ENCODE results near the gene KIZ. TPM values are rescaled to one million over a fixed set of nuclear protein-coding genes. Genes with fewer than 3 reads are reported as not detected.
A peak's percentile ranks its signal among the peaks of the same experiment; 100 is the strongest.

The KIZ gene
- total RNA-seq, 6 experiments from 2014 or later, result 11.5 to 18.8 (median 14.0) TPM

DNA sequence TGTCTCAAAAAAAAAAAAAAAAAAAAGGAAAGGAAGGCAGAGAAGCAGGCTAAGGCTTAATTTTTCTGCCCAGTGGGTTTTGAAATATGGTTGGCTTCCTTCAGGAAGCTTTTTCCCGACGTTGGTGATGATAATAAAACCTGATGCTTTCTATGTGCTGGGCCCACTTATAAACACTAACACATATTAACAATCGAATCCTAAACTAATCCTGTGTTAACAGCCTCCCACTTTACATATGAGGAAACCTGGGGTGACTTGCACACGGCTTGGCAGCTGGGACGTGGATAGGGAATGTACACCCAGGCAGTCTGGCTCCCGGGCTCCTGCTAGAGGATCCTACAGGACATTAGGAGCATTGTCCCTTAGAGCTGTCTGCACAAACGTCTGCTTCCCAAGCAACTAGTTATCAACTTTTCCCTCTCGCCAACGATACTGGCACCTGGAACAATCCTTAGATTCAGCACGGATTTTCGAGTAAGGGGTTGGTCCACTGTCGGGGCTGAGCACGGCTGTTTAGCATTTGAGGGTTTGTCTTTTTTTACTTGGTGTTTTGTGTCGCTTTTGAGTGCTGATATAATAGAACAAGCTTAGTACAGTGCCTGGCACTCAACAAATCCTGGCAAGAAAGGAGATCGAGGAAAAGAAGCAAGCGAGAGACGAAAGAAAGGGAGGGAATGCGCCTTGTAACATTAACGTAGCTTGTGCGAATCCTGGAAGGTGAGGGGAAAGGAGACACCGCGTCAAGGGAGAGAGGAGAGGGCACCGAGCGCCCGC, 622 bp upstream of the KIZ start:
- Mint-ChIP-seq H3K4me1 (ENCODE audit: low read depth) (peaks cover 23% of the 10 kb centered on the region), H3K9me3 (no peaks in the 10 kb centered on the region), H3K27me3 (ENCODE audit: insufficient read depth) (no peaks in the 10 kb centered on the region; the same call in 1 of the 2 replicates), H3K4me3 (peak overlapping the region; percentile 95), H3K27ac (peak overlapping the region; percentile 72), H3K36me3 (ENCODE audit: low read depth) (no peaks in the 10 kb centered on the region)
- peak; percentile 50 for DNase-seq
- TF ChIP-seq, protein P1, sequence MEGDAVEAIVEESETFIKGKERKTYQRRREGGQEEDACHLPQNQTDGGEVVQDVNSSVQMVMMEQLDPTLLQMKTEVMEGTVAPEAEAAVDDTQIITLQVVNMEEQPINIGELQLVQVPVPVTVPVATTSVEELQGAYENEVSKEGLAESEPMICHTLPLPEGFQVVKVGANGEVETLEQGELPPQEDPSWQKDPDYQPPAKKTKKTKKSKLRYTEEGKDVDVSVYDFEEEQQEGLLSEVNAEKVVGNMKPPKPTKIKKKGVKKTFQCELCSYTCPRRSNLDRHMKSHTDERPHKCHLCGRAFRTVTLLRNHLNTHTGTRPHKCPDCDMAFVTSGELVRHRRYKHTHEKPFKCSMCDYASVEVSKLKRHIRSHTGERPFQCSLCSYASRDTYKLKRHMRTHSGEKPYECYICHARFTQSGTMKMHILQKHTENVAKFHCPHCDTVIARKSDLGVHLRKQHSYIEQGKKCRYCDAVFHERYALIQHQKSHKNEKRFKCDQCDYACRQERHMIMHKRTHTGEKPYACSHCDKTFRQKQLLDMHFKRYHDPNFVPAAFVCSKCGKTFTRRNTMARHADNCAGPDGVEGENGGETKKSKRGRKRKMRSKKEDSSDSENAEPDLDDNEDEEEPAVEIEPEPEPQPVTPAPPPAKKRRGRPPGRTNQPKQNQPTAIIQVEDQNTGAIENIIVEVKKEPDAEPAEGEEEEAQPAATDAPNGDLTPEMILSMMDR (IDR thresholded peaks at IDR 0.05), result no peak

DNA sequence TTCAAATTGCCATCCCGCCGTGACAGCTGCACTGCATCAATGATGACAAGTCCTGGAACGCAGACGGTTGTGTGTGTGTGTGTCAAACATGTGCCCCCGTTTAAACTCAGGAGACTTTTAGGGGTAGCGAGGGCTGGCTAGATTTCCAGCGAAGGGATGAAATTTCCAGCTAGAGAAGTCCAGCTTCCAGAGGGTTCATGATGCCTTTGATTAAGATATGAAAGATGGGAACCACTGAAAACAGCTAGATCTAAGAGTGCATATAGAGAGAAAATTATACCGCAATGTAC, 644 bp downstream of the KIZ start:
- H3K27me3 Mint-ChIP-seq (ENCODE audit: insufficient read depth), result no peaks in the 10 kb centered on the region; the same call in 1 of the 2 replicates
- peak overlapping the region; percentile 95 for H3K4me3 Mint-ChIP-seq
- peaks cover 23% of the 10 kb centered on the region for H3K4me1 Mint-ChIP-seq (ENCODE audit: low read depth)
- no peaks in the 10 kb centered on the region for H3K9me3 Mint-ChIP-seq
- H3K36me3 Mint-ChIP-seq (ENCODE audit: low read depth), result no peaks in the 10 kb centered on the region
- no peak for DNase-seq
- TF ChIP-seq, protein P1 (IDR thresholded peaks at IDR 0.05), result no peak
- peak overlapping the region; percentile 81 for H3K27ac Mint-ChIP-seq

DNA sequence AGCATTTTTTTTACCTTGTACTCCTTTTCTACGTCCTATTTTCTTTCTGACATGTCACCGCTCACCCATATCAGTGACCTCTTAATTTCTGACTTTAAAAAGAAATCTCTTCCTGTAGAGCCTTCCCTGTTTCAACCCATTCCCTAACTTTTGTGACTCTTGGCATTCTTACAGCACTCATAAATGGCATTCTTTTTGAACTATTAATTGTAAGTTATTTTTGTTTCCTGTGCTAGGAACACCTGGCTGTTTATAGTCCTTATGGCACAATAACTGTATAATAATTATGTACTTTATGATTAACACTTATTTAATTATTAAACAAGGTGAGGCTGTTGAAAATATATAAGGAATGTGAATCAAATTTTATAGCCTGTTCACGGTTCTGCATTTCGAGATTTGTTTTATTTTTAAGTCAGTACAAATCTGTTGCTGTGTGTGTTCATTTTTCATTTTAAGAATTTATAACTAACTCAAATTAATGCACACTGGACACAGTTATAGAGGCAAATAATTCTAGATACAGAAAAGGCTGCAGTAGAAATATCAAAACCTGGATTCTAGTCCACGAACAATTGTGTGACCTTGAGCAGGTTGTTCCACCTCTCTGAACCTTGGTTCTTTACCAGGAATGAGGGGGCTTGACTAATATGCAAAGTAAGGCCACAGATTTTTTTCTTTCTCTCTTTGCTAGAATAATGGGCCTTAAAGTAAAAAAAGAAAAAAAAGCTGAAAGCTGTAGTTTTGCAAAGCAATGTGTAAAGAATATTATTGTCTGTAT, 1.5 kb downstream of the KIZ start:
- Mint-ChIP-seq H3K27ac (no peak overlapping the region), H3K9me3 (no peaks in the 10 kb centered on the region), H3K4me3 (peak overlapping the region; percentile 95), H3K27me3 (ENCODE audit: insufficient read depth) (no peaks in the 10 kb centered on the region; the same call in 1 of the 2 replicates), H3K4me1 (ENCODE audit: low read depth) (peaks cover 23% of the 10 kb centered on the region), H3K36me3 (ENCODE audit: low read depth) (no peaks in the 10 kb centered on the region)
- TF ChIP-seq, protein P1 (IDR thresholded peaks at IDR 0.05), result no peak
- DNase-seq, result no peak

DNA sequence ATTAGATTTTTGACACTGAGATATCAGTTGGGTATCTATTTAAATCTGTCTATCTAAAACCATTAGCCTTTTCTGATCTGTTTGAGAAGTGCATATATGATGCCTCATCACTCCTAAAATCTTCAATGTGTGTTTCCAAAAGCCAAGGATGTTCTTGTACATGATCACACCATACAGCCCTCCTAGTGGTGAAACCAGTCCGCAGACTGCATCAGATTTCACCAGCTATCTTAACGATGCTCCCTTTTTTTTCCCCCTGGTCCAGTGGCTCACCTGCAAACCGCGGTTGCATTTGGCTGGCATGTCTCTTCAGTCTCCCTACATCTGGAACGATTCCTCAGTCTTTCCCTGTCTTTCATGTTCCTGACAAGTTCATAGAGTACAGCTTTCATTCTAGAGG, 4.0 kb downstream of the KIZ start:
- peaks cover 23% of the 10 kb centered on the region for H3K4me1 Mint-ChIP-seq (ENCODE audit: low read depth)
- TF ChIP-seq, protein P1 (IDR thresholded peaks at IDR 0.05), result peak; percentile 37
- no peaks in the 10 kb centered on the region; the same call in 1 of the 2 replicates for H3K36me3 Mint-ChIP-seq (ENCODE audit: low read depth)

DNA sequence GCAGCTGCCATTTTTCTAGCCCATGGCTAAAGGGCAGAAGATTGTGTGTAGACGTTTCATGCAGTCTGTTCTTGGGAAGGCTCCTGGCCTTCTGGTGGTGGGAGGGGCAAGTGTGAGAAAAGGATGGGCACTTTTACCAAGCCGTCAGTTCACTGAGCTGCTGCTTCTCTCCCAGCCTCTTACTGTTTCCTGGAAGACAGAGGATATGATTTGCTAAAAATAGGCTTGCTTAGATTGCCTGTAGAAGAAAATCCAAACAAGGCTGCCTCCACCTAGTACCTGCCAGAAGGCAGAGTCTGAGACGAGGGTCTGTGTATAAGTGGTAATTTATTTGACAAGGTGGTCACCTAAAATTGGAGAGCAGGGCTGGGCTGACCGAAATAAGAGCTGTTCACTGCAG, 7.5 kb downstream of the KIZ start:
- TF ChIP-seq, protein P1 (IDR thresholded peaks at IDR 0.05), result no peak
- Mint-ChIP-seq H3K9me3 (no peaks in the 10 kb centered on the region), H3K36me3 (ENCODE audit: low read depth) (peaks cover 5% of the 10 kb centered on the region), H3K27ac (no peak overlapping the region; the same call in 1 of the 2 replicates), H3K4me3 (no peak overlapping the region), H3K4me1 (ENCODE audit: low read depth) (peaks cover 2% of the 10 kb centered on the region; the same call in 1 of the 2 replicates), H3K27me3 (ENCODE audit: insufficient read depth) (peaks cover 1% of the 10 kb centered on the region; the same call in 1 of the 2 replicates)
- DNase-seq, result no peak

More for the DNA sequence above, 4.0 kb downstream of the KIZ start:
- Mint-ChIP-seq H3K27me3 (ENCODE audit: insufficient read depth) (peaks cover 1% of the 10 kb centered on the region; the same call in 1 of the 2 replicates), H3K4me3 (no peak overlapping the region), H3K9me3 (no peaks in the 10 kb centered on the region), H3K27ac (no peak overlapping the region)
- no peak for DNase-seq
